Keratinocyte (primary cell): Measurements from ENCODE around the gene PAX2. TPM values are rescaled to one million over a fixed set of nuclear protein-coding genes. Genes with fewer than 3 reads are reported as not detected.

Experiments used
- DNase-seq: peaks from one replicate; pipeline ENCODE4 v3.0.0-alpha.2; 2011; ENCODE audit warnings: low read depth, missing footprints, low spot score
- FAIRE-seq: peaks from 2 replicates; lab custom pipeline; 2011; peaks lifted over from hg19 to GRCh38; lab: Jason Lieb, UNC
- H2AFZ ChIP-seq: 2 replicates; pipeline ENCODE4 v1.6.0; 2012; ENCODE audit warnings: low read length, control low read depth, inconsistent platforms; ENCODE audit not compliant: control insufficient read depth
- H3K27ac ChIP-seq: 2 replicates; pipeline ENCODE4 v1.5.1; 2011; ENCODE audit warnings: low read length; ENCODE audit not compliant: control insufficient read depth, insufficient read depth
- H3K27me3 ChIP-seq: 3 replicates; pipeline ENCODE4 v1.6.0; 2011; ENCODE audit warnings: low read length; ENCODE audit not compliant: control insufficient read depth, insufficient read depth; ENCODE audit errors: extremely low read depth
- H3K36me3 ChIP-seq, 2 experiments: 2 replicates in 1 of 2; 3 replicates in 1 of 2; pipeline ENCODE4 v1.5.1; 2011; ENCODE audit warnings: low read length in 2 of 2, mild to moderate bottlenecking in 1 of 2; ENCODE audit not compliant: control insufficient read depth in 2 of 2, insufficient read depth in 2 of 2; ENCODE audit errors: extremely low read depth in 1 of 2
- H3K4me1 ChIP-seq: 3 replicates; pipeline ENCODE4 v1.5.1; 2011; ENCODE audit warnings: low read length; ENCODE audit not compliant: control insufficient read depth, insufficient read depth; ENCODE audit errors: extremely low read depth
- H3K4me2 ChIP-seq: 3 replicates; pipeline ENCODE4 v1.6.0; 2011; ENCODE audit warnings: low read depth, low read length; ENCODE audit not compliant: control insufficient read depth, insufficient read depth; ENCODE audit errors: extremely low read depth
- H3K4me3 ChIP-seq, 3 experiments: fragments of 200-600 bp in 1 of 3; sonication (generic) in 1 of 3; 2 replicates in 2 of 3; 3 replicates in 1 of 3; pipeline ENCODE4 v1.5.1; 2011 to 2016; ENCODE audit warnings: low read length in 3 of 3, mild to moderate bottlenecking in 3 of 3, control low read depth in 2 of 3, inconsistent platforms in 1 of 3, low read depth in 1 of 3, mixed read lengths in 1 of 3, mixed run types in 1 of 3, moderate library complexity in 1 of 3; ENCODE audit not compliant: control insufficient read depth in 2 of 3, insufficient read depth in 2 of 3; ENCODE audit errors: extremely low read depth in 1 of 3
- H3K79me2 ChIP-seq: 2 replicates; pipeline ENCODE4 v1.6.0; 2012; ENCODE audit warnings: low read length; ENCODE audit not compliant: control insufficient read depth, insufficient read depth
- H3K9ac ChIP-seq: 3 replicates; pipeline ENCODE4 v1.6.0; 2011; ENCODE audit warnings: low read length; ENCODE audit not compliant: control insufficient read depth, insufficient read depth; ENCODE audit errors: extremely low read depth
- H3K9me1 ChIP-seq: 3 replicates; pipeline ENCODE4 v1.6.0; 2011; ENCODE audit warnings: low read length; ENCODE audit not compliant: control insufficient read depth, insufficient read depth; ENCODE audit errors: extremely low read depth
- H3K9me3 ChIP-seq: 2 replicates; pipeline ENCODE4 v1.5.1; 2012; ENCODE audit warnings: low read depth, low read length; ENCODE audit not compliant: control insufficient read depth
- H4K20me1 ChIP-seq: 3 replicates; pipeline ENCODE4 v1.6.0; 2011; ENCODE audit warnings: low read length; ENCODE audit not compliant: control insufficient read depth, insufficient read depth; ENCODE audit errors: extremely low read depth
- CTCF ChIP-seq, 3 experiments: IDR thresholded peaks in 1 of 3; conservative IDR thresholded peaks in 1 of 3; optimal IDR thresholded peaks in 1 of 3; 2 replicates in 2 of 3; 3 replicates in 1 of 3; pipeline versions ENCODE3 to v1.5.1; 2011; ENCODE audit warnings: low read length in 3 of 3, mild to moderate bottlenecking in 3 of 3, moderate library complexity in 2 of 3, control low read depth in 1 of 3, inconsistent platforms in 1 of 3; ENCODE audit not compliant: insufficient read depth in 2 of 3; ENCODE audit errors: extremely low read depth in 1 of 3
- EZH2 ChIP-seq: IDR thresholded peaks from one replicate; pipeline ENCODE4 v1.6.1; 2012; ENCODE audit warnings: inconsistent platforms, mild to moderate bottlenecking, low read length, moderate library complexity
- dilution Hi-C: fragments of 300-500 bp; cut with MboI; formaldehyde crosslinking; loops from one replicate; pipeline ENCODE4 v1.7.0; 2020; ENCODE audit warnings: low sequenced_read_pairs; ENCODE audit not compliant: extremely low pct_ligation_motif_present
- polyA plus RNA-seq, 5 experiments: library from polyadenylated mRNA; depleted of rRNA in 3 of 5; stranded (reverse) in 3 of 5; stranded (forward) in 1 of 5; unstranded in 1 of 5; fragments of >200 nt; gene quantifications; 1 replicate in 1 of 5; 2 replicates in 3 of 5; 3 replicates in 1 of 5; pipeline versions ENCODE4 v1.2.1 to v1.2.3, GENCODE V29; 2011 to 2012; ENCODE audit warnings: missing spikeins in 2 of 5, low read depth in 1 of 5, low replicate concordance in 1 of 5

The PAX2 gene
- polyA plus RNA-seq, 1 donor (not counting 4 experiments of a cell fraction or from before 2014, with no cell fraction given), result not detected

- H3K27ac ChIP-seq, result no peak overlapping the region
- TF ChIP-seq CTCF (optimal IDR thresholded peaks at IDR 0.05 in 1 of 3, IDR thresholded peaks at IDR 0.05 in 1 of 3, conservative IDR thresholded peaks at IDR 0.05 in 1 of 3; ENCODE audit: extremely low read depth in 1 of 3, insufficient read depth in 2 of 3, low read length in 3 of 3) (no peak), EZH2 (no peak)
- no peaks in the 10 kb centered on the region for H3K9me1 ChIP-seq
- no peaks in the 10 kb centered on the region for H3K79me2 ChIP-seq
- DNase-seq (no peak), FAIRE-seq (no peak)
- H3K4me1 ChIP-seq, result no peaks in the 10 kb centered on the region
- no peak overlapping the region for H3K9ac ChIP-seq
- H4K20me1 ChIP-seq, result no peaks in the 10 kb centered on the region
- H3K36me3 ChIP-seq, result no peaks in the 10 kb centered on the region
- H2AFZ ChIP-seq, result no peak overlapping the region
- dilution Hi-C loops, result no loop called here
- no peaks in the 10 kb centered on the region for H3K9me3 ChIP-seq
- no peak overlapping the region for H3K4me3 ChIP-seq
- peaks cover 38% of the 10 kb centered on the region for H3K27me3 ChIP-seq
- H3K4me2 ChIP-seq, result no peak overlapping the region
These were observed 91.5 kb downstream of the PAX2 start for GRCh38 chr10:100836891-100837290.

GRCh38 chr10:100837300-100837699 lies 91.9 kb downstream of the PAX2 start:
- dilution Hi-C loops, result no loop called here
- Histone ChIP-seq H3K9me3 (no peaks in the 10 kb centered on the region), H3K9ac (no peak overlapping the region), H4K20me1 (no peaks in the 10 kb centered on the region), H3K4me1 (no peaks in the 10 kb centered on the region), H3K9me1 (no peaks in the 10 kb centered on the region), H3K27me3 (peaks cover 36% of the 10 kb centered on the region), H3K79me2 (no peaks in the 10 kb centered on the region), H3K27ac (no peak overlapping the region), H3K4me2 (no peak overlapping the region), H3K36me3 (no peaks in the 10 kb centered on the region), H2AFZ (no peak overlapping the region), H3K4me3 (no peak overlapping the region)
- TF ChIP-seq EZH2, result no peak
- TF ChIP-seq CTCF (optimal IDR thresholded peaks at IDR 0.05 in 1 of 3, IDR thresholded peaks at IDR 0.05 in 1 of 3, conservative IDR thresholded peaks at IDR 0.05 in 1 of 3; ENCODE audit: extremely low read depth in 1 of 3, insufficient read depth in 2 of 3, low read length in 3 of 3), result no peak
- no peak for DNase-seq
- FAIRE-seq, result no peak
